KMS-11 (cell line): ENCODE results near the gene RPS6KA2.

Experiments used
- H2AFZ ChIP-seq: fragments of 200-600 bp; sonication (generic); 2 replicates; pipeline ENCODE4 v1.6.1; 2016; ENCODE audit warnings: antibody characterized with exemption, mixed run types, low read depth
- H3K27ac ChIP-seq: fragments of 200-600 bp; sonication (generic); 2 replicates; pipeline ENCODE4 v1.6.1; 2016; ENCODE audit warnings: mild to moderate bottlenecking, mixed run types
- H3K27me3 ChIP-seq: fragments of 200-600 bp; sonication (generic); 2 replicates; pipeline ENCODE4 v1.6.1; 2017; ENCODE audit warnings: mild to moderate bottlenecking, low read depth, mixed run types, moderate library complexity; ENCODE audit not compliant: insufficient read depth
- H3K36me3 ChIP-seq: fragments of 200-600 bp; sonication (generic); 2 replicates; pipeline ENCODE4 v1.6.1; 2017; ENCODE audit warnings: mild to moderate bottlenecking, mixed run types; ENCODE audit not compliant: insufficient read depth
- H3K4me1 ChIP-seq: fragments of 200-600 bp; sonication (generic); 2 replicates; pipeline ENCODE4 v1.6.1; 2016; ENCODE audit warnings: mild to moderate bottlenecking, low read depth, mixed run types; ENCODE audit not compliant: poor library complexity, severe bottlenecking
- H3K4me2 ChIP-seq: fragments of 200-600 bp; sonication (generic); 2 replicates; pipeline ENCODE4 v1.7.0; 2016; ENCODE audit warnings: mild to moderate bottlenecking, mixed run types
- H3K4me3 ChIP-seq: fragments of 200-600 bp; sonication (generic); IDR thresholded peaks from 2 replicates; pipeline ENCODE4 v1.6.1; 2017; ENCODE audit warnings: low read depth, low read length, mixed read lengths; ENCODE audit not compliant: insufficient read depth
- H3K79me2 ChIP-seq: fragments of 200-600 bp; sonication (generic); 2 replicates; pipeline ENCODE4 v1.6.1; 2016; ENCODE audit warnings: low read depth, mixed run types; ENCODE audit not compliant: insufficient read depth
- H3K9ac ChIP-seq: fragments of 200-600 bp; sonication (generic); 2 replicates; pipeline ENCODE4 v1.6.1; 2016; ENCODE audit warnings: mild to moderate bottlenecking, mixed run types
- H4K20me1 ChIP-seq: fragments of 200-600 bp; sonication (generic); 2 replicates; pipeline ENCODE4 v1.6.1; 2016; ENCODE audit warnings: mild to moderate bottlenecking, mixed run types; ENCODE audit not compliant: insufficient read depth
- TF ChIP-seq, protein P1 (sequence below): fragments of 200-600 bp; sonication (generic); conservative IDR thresholded peaks from 2 replicates; pipeline ENCODE4 v1.6.1; 2017; ENCODE audit warnings: low read depth, mild to moderate bottlenecking, antibody characterized with exemption, low read length, moderate library complexity, mixed read lengths

Gene RPS6KA2

DNA sequence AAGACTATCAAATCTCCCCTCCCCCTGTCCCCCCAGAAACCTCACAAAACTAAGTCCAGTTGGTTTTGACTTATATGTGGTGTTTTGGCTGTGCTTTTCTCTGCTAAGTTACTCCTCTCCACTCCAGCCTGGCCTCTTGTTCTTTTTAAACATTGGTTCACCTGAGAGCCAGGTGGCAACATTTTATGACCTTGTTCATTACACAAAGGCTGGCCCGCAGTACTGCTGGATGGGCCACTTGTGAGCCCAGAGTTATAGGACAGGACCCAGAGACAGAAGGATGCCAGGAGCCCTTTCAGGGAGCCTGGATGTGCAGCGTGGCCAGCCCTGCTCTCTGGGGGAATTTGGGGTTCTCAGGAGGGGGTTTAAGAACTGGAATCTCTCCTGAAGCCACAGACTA, 130.6 kb downstream of the RPS6KA2 start:
- Histone ChIP-seq H3K4me3 (no peak overlapping the region), H3K27me3 (no peaks in the 10 kb centered on the region), H3K27ac (no peak overlapping the region), H3K9ac (no peak overlapping the region), H4K20me1 (no peaks in the 10 kb centered on the region), H3K36me3 (no peaks in the 10 kb centered on the region), H3K4me2 (no peak overlapping the region), H3K79me2 (no peaks in the 10 kb centered on the region), H2AFZ (no peak overlapping the region), H3K4me1 (no peaks in the 10 kb centered on the region)
- TF ChIP-seq, protein P1, sequence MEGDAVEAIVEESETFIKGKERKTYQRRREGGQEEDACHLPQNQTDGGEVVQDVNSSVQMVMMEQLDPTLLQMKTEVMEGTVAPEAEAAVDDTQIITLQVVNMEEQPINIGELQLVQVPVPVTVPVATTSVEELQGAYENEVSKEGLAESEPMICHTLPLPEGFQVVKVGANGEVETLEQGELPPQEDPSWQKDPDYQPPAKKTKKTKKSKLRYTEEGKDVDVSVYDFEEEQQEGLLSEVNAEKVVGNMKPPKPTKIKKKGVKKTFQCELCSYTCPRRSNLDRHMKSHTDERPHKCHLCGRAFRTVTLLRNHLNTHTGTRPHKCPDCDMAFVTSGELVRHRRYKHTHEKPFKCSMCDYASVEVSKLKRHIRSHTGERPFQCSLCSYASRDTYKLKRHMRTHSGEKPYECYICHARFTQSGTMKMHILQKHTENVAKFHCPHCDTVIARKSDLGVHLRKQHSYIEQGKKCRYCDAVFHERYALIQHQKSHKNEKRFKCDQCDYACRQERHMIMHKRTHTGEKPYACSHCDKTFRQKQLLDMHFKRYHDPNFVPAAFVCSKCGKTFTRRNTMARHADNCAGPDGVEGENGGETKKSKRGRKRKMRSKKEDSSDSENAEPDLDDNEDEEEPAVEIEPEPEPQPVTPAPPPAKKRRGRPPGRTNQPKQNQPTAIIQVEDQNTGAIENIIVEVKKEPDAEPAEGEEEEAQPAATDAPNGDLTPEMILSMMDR: no peak

DNA sequence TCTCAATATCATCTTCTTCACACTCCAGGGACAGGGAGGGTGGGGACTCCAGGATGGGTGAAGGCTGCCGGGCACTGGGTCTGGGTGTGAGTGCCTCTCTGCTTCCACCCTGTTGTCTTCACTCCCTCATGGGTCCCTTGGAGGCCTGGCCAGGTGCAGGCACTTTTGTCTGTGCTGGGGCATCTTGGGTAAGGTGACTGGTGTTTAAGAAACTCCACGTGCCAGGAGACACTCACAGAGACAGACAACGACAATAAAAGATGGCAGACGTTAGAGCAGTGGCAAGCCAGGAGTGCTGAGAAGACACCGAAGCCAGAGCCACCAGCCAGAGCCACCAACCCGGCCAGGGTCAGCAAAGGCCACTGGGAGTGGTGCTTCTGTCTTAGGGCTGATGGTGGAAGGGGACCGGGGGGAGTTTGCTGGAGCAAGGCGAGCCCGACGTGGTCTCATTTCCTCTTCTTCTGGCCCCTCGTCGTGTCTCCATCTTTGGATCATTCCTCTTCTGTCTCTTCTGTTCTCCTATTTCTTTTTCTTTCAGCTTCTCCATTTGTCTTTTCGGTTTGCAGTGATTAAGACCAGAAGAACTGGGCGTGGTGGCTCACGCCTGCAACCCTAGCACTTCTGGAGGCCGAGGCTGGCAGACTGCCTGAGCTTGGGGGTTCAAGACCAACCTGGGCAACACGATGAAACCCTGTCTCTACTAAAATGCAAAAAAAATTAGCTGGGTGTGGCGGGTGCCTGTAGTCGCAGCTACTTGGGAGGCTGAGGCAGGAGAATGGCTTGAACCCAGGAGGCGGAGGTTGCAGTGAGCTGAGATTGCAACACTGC, 131.3 kb downstream of the RPS6KA2 start:
- no peaks in the 10 kb centered on the region for H3K27me3 ChIP-seq
- H3K4me3 ChIP-seq: no peak overlapping the region
- TF ChIP-seq, protein P1: no peak
- H3K9ac ChIP-seq: no peak overlapping the region
- no peak overlapping the region for H2AFZ ChIP-seq
- no peaks in the 10 kb centered on the region for H4K20me1 ChIP-seq
- no peaks in the 10 kb centered on the region for H3K79me2 ChIP-seq
- H3K4me1 ChIP-seq: no peaks in the 10 kb centered on the region
- H3K27ac ChIP-seq: no peak overlapping the region
- H3K36me3 ChIP-seq: no peaks in the 10 kb centered on the region
- no peak overlapping the region for H3K4me2 ChIP-seq

DNA sequence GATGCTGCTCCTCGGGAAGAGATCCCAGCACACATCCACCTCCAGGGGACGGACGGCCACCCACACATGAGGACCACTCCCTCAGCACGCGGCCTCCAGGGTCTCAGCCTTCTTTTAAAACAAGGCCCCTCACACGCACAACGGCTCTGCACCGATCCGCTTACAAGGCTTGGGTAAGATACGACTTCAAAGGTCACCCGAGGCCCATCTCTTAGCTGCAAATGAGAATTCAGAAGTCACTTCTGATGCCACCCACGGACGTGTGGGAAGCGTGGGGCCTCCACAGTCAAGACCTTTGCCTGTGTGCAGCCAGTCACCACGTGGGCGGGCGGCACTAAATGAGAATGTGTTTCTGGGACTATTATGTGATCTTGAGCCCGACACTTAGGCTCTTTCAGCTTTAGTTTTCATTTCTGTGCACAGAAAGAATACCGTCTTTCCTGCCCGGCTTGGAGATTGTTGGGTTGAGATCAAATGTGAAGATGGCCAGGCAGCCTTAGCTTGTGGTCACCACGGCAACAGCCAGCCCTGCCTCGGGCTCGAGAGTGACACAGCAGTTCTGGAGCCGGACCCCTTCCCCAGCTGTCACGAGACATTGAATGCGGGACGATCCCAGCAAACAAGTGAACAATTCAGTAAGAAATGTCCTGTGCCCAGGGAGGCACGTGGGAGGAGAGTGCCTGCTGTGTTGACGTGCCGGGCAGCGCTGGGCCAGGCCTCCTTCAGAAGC, 132.1 kb downstream of the RPS6KA2 start:
- Histone ChIP-seq H2AFZ (no peak overlapping the region), H3K36me3 (no peaks in the 10 kb centered on the region), H3K27me3 (no peaks in the 10 kb centered on the region), H4K20me1 (no peaks in the 10 kb centered on the region), H3K9ac (no peak overlapping the region), H3K4me3 (no peak overlapping the region), H3K4me1 (no peaks in the 10 kb centered on the region), H3K27ac (no peak overlapping the region), H3K4me2 (no peak overlapping the region), H3K79me2 (no peaks in the 10 kb centered on the region)
- TF ChIP-seq, protein P1: no peak

DNA sequence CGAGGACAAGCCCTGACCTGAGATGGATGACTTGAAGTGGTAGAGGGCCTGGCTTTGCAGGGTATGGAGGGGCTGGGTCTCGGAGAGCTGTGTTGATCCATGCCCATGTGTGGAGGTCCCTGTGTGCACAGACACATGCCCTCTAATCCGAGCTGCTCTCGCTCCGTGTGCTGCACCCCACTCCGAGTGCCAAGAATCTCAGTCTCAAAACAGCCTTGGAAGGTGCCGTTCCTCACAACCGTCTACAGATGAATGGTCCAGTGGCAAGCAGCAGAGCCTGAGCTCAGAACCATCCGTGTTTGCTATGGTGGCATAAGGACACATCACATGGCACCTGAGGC, 133.0 kb downstream of the RPS6KA2 start:
- no peak overlapping the region for H3K27ac ChIP-seq
- H2AFZ ChIP-seq: no peak overlapping the region
- no peak overlapping the region for H3K4me3 ChIP-seq
- H3K27me3 ChIP-seq: no peaks in the 10 kb centered on the region
- no peaks in the 10 kb centered on the region for H3K4me1 ChIP-seq
- H3K36me3 ChIP-seq: no peaks in the 10 kb centered on the region
- H3K79me2 ChIP-seq: no peaks in the 10 kb centered on the region
- H4K20me1 ChIP-seq: no peaks in the 10 kb centered on the region
- TF ChIP-seq, protein P1: no peak
- H3K9ac ChIP-seq: no peak overlapping the region
- no peak overlapping the region for H3K4me2 ChIP-seq
